GM12878 (cell line): ENCODE results near the gene SEMA6C. TPM values are rescaled to one million over a fixed set of nuclear protein-coding genes. Genes with fewer than 3 reads are reported as not detected.

Source experiments
- ATAC-seq: fragments of 200-7000 bp; cut with Tn5 transposase; 3 replicates; pipeline ENCODE4 v1.9.1; 2020; ENCODE audit warnings: mild to moderate bottlenecking, moderate library complexity
- BruUV-seq: library from RNA; stranded (reverse); fragments of 400-500 nt; replicated peaks from 2 replicates; lab custom pipeline; 2021; lab: Mats Ljungman, UMichigan
- CTCF ChIA-PET: fragments of 300-600 bp; sonication (Branson Sonifier 250); formaldehyde crosslinking; extraction: SDS; loops from one replicate; lab custom pipeline; 2021; ENCODE audit warnings: inconsistent platforms; lab: Yijun Ruan, JAX
- POLR2A ChIA-PET: fragments of 350-600 bp; formaldehyde crosslinking; extraction: SDS; loops from one replicate; lab custom pipeline; 2021; ENCODE audit warnings: inconsistent platforms; lab: Charles Lee
- RAD21 ChIA-PET: fragments of 300-600 bp; sonication (Branson Sonifier 250); formaldehyde crosslinking; loops from one replicate; lab custom pipeline; 2023; ENCODE audit warnings: antibody characterized with exemption; ENCODE audit not compliant: unreplicated experiment; lab: Charles Lee
- SMC1A ChIA-PET: fragments of 300-600 bp; sonication (Branson Sonifier 250); formaldehyde crosslinking; loops from one replicate; lab custom pipeline; 2023; ENCODE audit not compliant: unreplicated experiment, uncharacterized antibody; lab: Charles Lee
- DNase-seq: peaks from one replicate; pipeline ENCODE4 v3.0.0-alpha.2; 2011; ENCODE audit warnings: low read depth, low spot score
- FAIRE-seq: peaks from 3 replicates; lab custom pipeline; 2011; peaks lifted over from hg19 to GRCh38; lab: Jason Lieb, UNC
- H2AFZ ChIP-seq: 2 replicates; pipeline ENCODE4 v1.6.0; 2011; ENCODE audit warnings: low read depth, low read length, control low read depth; ENCODE audit not compliant: control insufficient read depth
- H3K27ac ChIP-seq: 2 replicates; pipeline ENCODE4 v1.5.1; 2011; ENCODE audit warnings: control low read depth; ENCODE audit not compliant: control insufficient read depth, insufficient read depth
- H3K27me3 ChIP-seq, 2 experiments: replicated peaks in 1 of 2; 2 replicates each; pipeline versions ENCODE4 v1.6.0 to v1.6.1; 2011; ENCODE audit warnings: low read length in 1 of 2; ENCODE audit not compliant: control insufficient read depth in 2 of 2, insufficient read depth in 2 of 2
- H3K36me3 ChIP-seq, 2 experiments: 2 replicates each; pipeline ENCODE4 v1.5.1; 2011; ENCODE audit warnings: low read length in 1 of 2; ENCODE audit not compliant: control insufficient read depth in 2 of 2, insufficient read depth in 2 of 2
- H3K4me1 ChIP-seq: 2 replicates; pipeline ENCODE4 v1.6.1; 2011; ENCODE audit warnings: mild to moderate bottlenecking, low read length, moderate library complexity, mixed read lengths; ENCODE audit not compliant: control insufficient read depth, insufficient read depth
- H3K4me2 ChIP-seq: 2 replicates; pipeline ENCODE4 v1.6.0; 2011; ENCODE audit warnings: control low read depth; ENCODE audit not compliant: control insufficient read depth, insufficient read depth
- H3K4me3 ChIP-seq: fragments of 200-600 bp; sonication (generic); 2 replicates; pipeline ENCODE4 v1.5.1; 2016
- H3K79me2 ChIP-seq: 2 replicates; pipeline ENCODE4 v1.6.0; 2011; ENCODE audit warnings: low read length; ENCODE audit not compliant: control insufficient read depth, insufficient read depth
- H3K9ac ChIP-seq: 2 replicates; pipeline ENCODE4 v1.8.0; 2011; ENCODE audit warnings: low read length, control low read depth, mixed read lengths; ENCODE audit not compliant: control insufficient read depth, insufficient read depth
- H3K9me3 ChIP-seq: replicated peaks from 3 replicates; pipeline ENCODE4 v1.5.1; 2011; ENCODE audit warnings: mild to moderate bottlenecking, low read length; ENCODE audit not compliant: control insufficient read depth, insufficient read depth
- H4K20me1 ChIP-seq: 2 replicates; pipeline ENCODE4 v1.6.0; 2011; ENCODE audit not compliant: control insufficient read depth, insufficient read depth
- CBFB ChIP-seq: IDR thresholded peaks from 2 replicates; pipeline ENCODE4 v1.6.1; 2016; ENCODE audit warnings: antibody characterized with exemption, low read depth
- CBX5 ChIP-seq: sonication (generic); IDR thresholded peaks from 2 replicates; pipeline ENCODE4 v1.6.1; 2016; ENCODE audit warnings: low read depth, moderate library complexity, mild to moderate bottlenecking, inconsistent platforms
- CHD1 ChIP-seq: IDR thresholded peaks from 2 replicates; pipeline ENCODE4 v1.6.1; 2012; ENCODE audit warnings: low read depth, low read length, improper control_type of control experiment
- ESRRA ChIP-seq: IDR thresholded peaks from 2 replicates; pipeline ENCODE4 v1.6.1; 2012; ENCODE audit warnings: mild to moderate bottlenecking, low read length, improper control_type of control experiment
- HDAC6 ChIP-seq: fragments of 200-600 bp; sonication (generic); IDR thresholded peaks from one replicate; pipeline ENCODE4 v1.8.0; 2017; ENCODE audit warnings: antibody characterized with exemption; ENCODE audit not compliant: unreplicated experiment
- IKZF2 ChIP-seq, 2 experiments: fragments of 450-650 bp; IDR thresholded peaks; 2 replicates each; pipeline ENCODE4 v1.6.1; 2017; ENCODE audit warnings: mild to moderate bottlenecking in 2 of 2, moderate library complexity in 2 of 2
- KAT2A ChIP-seq: conservative IDR thresholded peaks from 2 replicates; pipeline ENCODE4 v1.6.1; 2011; ENCODE audit warnings: low read depth, low read length; ENCODE audit not compliant: control insufficient read depth
- MEF2A ChIP-seq: IDR thresholded peaks from 2 replicates; pipeline ENCODE4 v1.6.1; 2011; ENCODE audit warnings: low read depth, mild to moderate bottlenecking, low read length, moderate library complexity; ENCODE audit not compliant: insufficient read depth
- NBN ChIP-seq: fragments of 450-650 bp; IDR thresholded peaks from 2 replicates; pipeline ENCODE4 v1.6.1; 2016
- NFIC ChIP-seq: IDR thresholded peaks from 2 replicates; pipeline ENCODE4 v1.6.1; 2012; ENCODE audit warnings: low read depth, mild to moderate bottlenecking, inconsistent platforms, low read length, moderate library complexity
- POLR2AphosphoS2 ChIP-seq: IDR thresholded peaks from 2 replicates; pipeline ENCODE4 v1.6.1; 2011; ENCODE audit warnings: low read depth, mild to moderate bottlenecking, low read length, improper control_type of control experiment, moderate library complexity
- RUNX3 ChIP-seq: IDR thresholded peaks from 2 replicates; pipeline ENCODE4 v1.6.1; 2012; ENCODE audit warnings: low read length, inconsistent platforms
- SRF ChIP-seq, 2 experiments: IDR thresholded peaks; 2 replicates each; pipeline ENCODE4 v1.6.1; 2011; ENCODE audit warnings: low read depth in 2 of 2, low read length in 2 of 2, mild to moderate bottlenecking in 1 of 2, moderate library complexity in 1 of 2
- TCF7 ChIP-seq: IDR thresholded peaks from 2 replicates; pipeline ENCODE4 v1.6.1; 2014; ENCODE audit warnings: antibody characterized with exemption, borderline replicate concordance
- WRNIP1 ChIP-seq: IDR thresholded peaks from 2 replicates; pipeline ENCODE4 v1.6.1; 2011; ENCODE audit warnings: low read depth, low read length, improper control_type of control experiment, borderline replicate concordance
- ZBED1 ChIP-seq: IDR thresholded peaks from 2 replicates; pipeline ENCODE4 v1.6.1; 2016; ENCODE audit warnings: borderline replicate concordance
- ZBTB40 ChIP-seq: fragments of 450-650 bp; IDR thresholded peaks from 2 replicates; pipeline ENCODE4 v1.6.1; 2016; ENCODE audit warnings: mild to moderate bottlenecking, moderate library complexity, borderline replicate concordance
- ZNF24 ChIP-seq: fragments of 450-650 bp; IDR thresholded peaks from 2 replicates; pipeline ENCODE4 v1.6.1; 2017; ENCODE audit warnings: antibody characterized with exemption, mild to moderate bottlenecking
- WGBS: methylation state at CpG from one replicate; pipeline ENCODE4 v1.1.6; 2016; ENCODE audit warnings: low lambda C conversion rate; ENCODE audit not compliant: insufficient replicate concordance, insufficient coverage; ENCODE audit errors: missing lambda C conversion rate; 5-methylcytosine and 5-hydroxymethylcytosine counted together
- in situ Hi-C: fragments of 300-500 bp; cut with MboI; formaldehyde crosslinking; loops from 9 replicates; pipeline ENCODE4 v1.14.3; 2018; ENCODE audit warnings: mixed read lengths
- intact Hi-C: fragments of 100-400 bp; cut with micrococcal nuclease; formaldehyde crosslinking; loops from one replicate; pipeline ENCODE4 v1.14.2; 2022; ENCODE audit not compliant: unreplicated experiment
- polyA plus RNA-seq, 11 experiments: library from polyadenylated mRNA; depleted of rRNA in 4 of 11; unstranded in 6 of 11; stranded (reverse) in 5 of 11; fragments of >200 nt; fragmentation: Nextera tagmentation in 4 of 11; fragmentation: Illumina TruSeq in 1 of 11; extraction: Ambion mirVana in 4 of 11; extraction: Trizol in 1 of 11; gene quantifications; 1 replicate in 1 of 11; 2 replicates in 10 of 11; pipeline versions ENCODE4 v1.2.1 to v1.2.3, GENCODE V29; 2011 to 2016; ENCODE audit warnings: inconsistent platforms in 2 of 11, missing spikeins in 2 of 11, low read depth in 1 of 11
- total RNA-seq, 4 experiments: library from RNA; depleted of rRNA in 3 of 4; stranded (reverse); fragments of >200 nt in 3 of 4; fragmentation: Illumina TruSeq in 1 of 4; extraction: Trizol in 1 of 4; gene quantifications; 2 replicates each; pipeline versions ENCODE4 v1.2.1 to v1.2.3, GENCODE V29; 2013 to 2021
- TF ChIP-seq, protein P1 (sequence below): fragments of 450-650 bp; IDR thresholded peaks from 2 replicates; pipeline ENCODE4 v1.6.1; 2016; ENCODE audit warnings: mild to moderate bottlenecking

Gene SEMA6C
- total and polyA plus RNA-seq, 10 of the 15 experiments (the other 5 are each of a cell fraction or from before 2014, with no cell fraction given), result 0.13 to 2.2 (median 0.29) TPM; not detected in 1

GRCh38 chr1:151165738-151166504 is 19.5 kb upstream of the SEMA6C start, which contains the start of the genes LYSMD1 and SCNM1:
TSS of gene LYSMD1 (minus strand) at chr1:151165902. CDS start at chr1:151165258, 644 bp downstream.
TSS of gene SCNM1 (plus strand) at chr1:151166144. CDS start at chr1:151166153, 9 bp downstream.
- SMC1A ChIA-PET, result interaction anchor here (1.3 to 2.1 kb wide), 3 partner anchors 9 to 66 kb away, joined by 5 to 9 read pairs (median 6); partner anchors contain the start of genes TNFAIP8L2 and VPS72
- Histone ChIP-seq H3K79me2 (peaks cover 24% of the 10 kb centered on the region), H2AFZ (peak within 1 kb of the TSS; percentile 97), H3K27ac (peak within 1 kb of the TSS; percentile 70), H3K9me3 (no peaks in the 10 kb centered on the region), H3K4me3 (peak within 1 kb of the TSS; percentile 98), H3K27me3 (no peaks in the 10 kb centered on the region), H3K36me3 (peaks cover 0 to 3% of the 10 kb centered on the region in 2 experiments; a peak in 3 of 4 replicates), H3K9ac (peak within 1 kb of the TSS; percentile 98), H4K20me1 (no peaks in the 10 kb centered on the region), H3K4me1 (peaks cover 9% of the 10 kb centered on the region), H3K4me2 (peak within 1 kb of the TSS; percentile 94)
- POLR2A ChIA-PET, result interaction anchor here (1.0 to 2.2 kb wide), 5 partner anchors 9 to 190 kb away, joined by 3 to 19 read pairs (median 5); partner anchors contain the start of genes TNFAIP8L2, VPS72 and ZNF687
- WGBS, result 1% methylated on average over 38 of the region's 38 CpGs
- RAD21 ChIA-PET, result interaction anchor here (1.0 to 1.7 kb wide), 2 partner anchors 10 to 66 kb away, joined by 5 to 12 read pairs; partner anchors contain the start of gene TNFAIP8L2
- peak; percentile 97 for DNase-seq
- in situ Hi-C loops (no loop called here), intact Hi-C loops (no loop called here)
- FAIRE-seq, result peak; percentile 97
- TSS peak; percentile 91 for BruUV-seq
- ATAC-seq, result peak; percentile 98
- CTCF ChIA-PET, result interaction anchor here (0.6 to 2.3 kb wide), 7 partner anchors 9 to 647 kb away, joined by 3 to 12 read pairs (median 5); partner anchors contain the start of genes TNFAIP8L2 and VPS72
- no peak for TF ChIP-seq CHD1
- peak; percentile 95 for TF ChIP-seq ZBTB40
- peak; percentile 71; the same call in 1 of the 2 replicates for TF ChIP-seq ZNF24
- no peak; the same call in 1 of the 2 replicates for TF ChIP-seq POLR2AphosphoS2
- peak in 1 of 2 experiments; percentile 56; a peak in 2 of 4 replicates for TF ChIP-seq SRF (IDR thresholded peaks at IDR 0.05; ENCODE audit: low read depth in 2 of 2, low read length in 2 of 2)
- TF ChIP-seq ZBED1, result peak; percentile 79; the same call in 1 of the 2 replicates
- 0 out of 2 replicates have a peak, but pooled peaks have one; percentile 55 for TF ChIP-seq NFIC
- TF ChIP-seq CBFB, result peak; percentile 98
- no peak for TF ChIP-seq HDAC6
- TF ChIP-seq WRNIP1, result peak; percentile 90
- peak in 1 of 2 experiments; percentile 76; a peak in 2 of 4 replicates for TF ChIP-seq IKZF2 (IDR thresholded peaks at IDR 0.05)
- TF ChIP-seq KAT2A, result no peak
- no peak for TF ChIP-seq TCF7
- no peak for TF ChIP-seq CBX5
- TF ChIP-seq ESRRA, result no peak; the same call in 1 of the 2 replicates
- TF ChIP-seq RUNX3, result no peak; the same call in 1 of the 2 replicates
- peak; percentile 44; the same call in 1 of the 2 replicates for TF ChIP-seq MEF2A
- TF ChIP-seq NBN, result peak; percentile 92
- TF ChIP-seq, protein P1, sequence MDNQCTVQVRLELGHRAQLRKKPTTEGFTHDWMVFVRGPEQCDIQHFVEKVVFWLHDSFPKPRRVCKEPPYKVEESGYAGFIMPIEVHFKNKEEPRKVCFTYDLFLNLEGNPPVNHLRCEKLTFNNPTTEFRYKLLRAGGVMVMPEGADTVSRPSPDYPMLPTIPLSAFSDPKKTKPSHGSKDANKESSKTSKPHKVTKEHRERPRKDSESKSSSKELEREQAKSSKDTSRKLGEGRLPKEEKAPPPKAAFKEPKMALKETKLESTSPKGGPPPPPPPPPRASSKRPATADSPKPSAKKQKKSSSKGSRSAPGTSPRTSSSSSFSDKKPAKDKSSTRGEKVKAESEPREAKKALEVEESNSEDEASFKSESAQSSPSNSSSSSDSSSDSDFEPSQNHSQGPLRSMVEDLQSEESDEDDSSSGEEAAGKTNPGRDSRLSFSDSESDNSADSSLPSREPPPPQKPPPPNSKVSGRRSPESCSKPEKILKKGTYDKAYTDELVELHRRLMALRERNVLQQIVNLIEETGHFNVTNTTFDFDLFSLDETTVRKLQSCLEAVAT, result peak; percentile 24
